Activated CD4-positive, alpha-beta T cell treated with anti-CD3 and anti-CD28 coated beads, Interleukin-2, Interleukin-4, amounts not matched to agents 100 ng/mL and 50 ng/mL, durations not matched to agents 16 hours and 8 hours (primary cell): ENCODE data around the gene RAD51B.

Experiments used
- DNase-seq: peaks from one replicate; pipeline ENCODE4 v3.0.0-alpha.2; 2020; ENCODE audit warnings: low spot score

RAD51B gene

DNA sequence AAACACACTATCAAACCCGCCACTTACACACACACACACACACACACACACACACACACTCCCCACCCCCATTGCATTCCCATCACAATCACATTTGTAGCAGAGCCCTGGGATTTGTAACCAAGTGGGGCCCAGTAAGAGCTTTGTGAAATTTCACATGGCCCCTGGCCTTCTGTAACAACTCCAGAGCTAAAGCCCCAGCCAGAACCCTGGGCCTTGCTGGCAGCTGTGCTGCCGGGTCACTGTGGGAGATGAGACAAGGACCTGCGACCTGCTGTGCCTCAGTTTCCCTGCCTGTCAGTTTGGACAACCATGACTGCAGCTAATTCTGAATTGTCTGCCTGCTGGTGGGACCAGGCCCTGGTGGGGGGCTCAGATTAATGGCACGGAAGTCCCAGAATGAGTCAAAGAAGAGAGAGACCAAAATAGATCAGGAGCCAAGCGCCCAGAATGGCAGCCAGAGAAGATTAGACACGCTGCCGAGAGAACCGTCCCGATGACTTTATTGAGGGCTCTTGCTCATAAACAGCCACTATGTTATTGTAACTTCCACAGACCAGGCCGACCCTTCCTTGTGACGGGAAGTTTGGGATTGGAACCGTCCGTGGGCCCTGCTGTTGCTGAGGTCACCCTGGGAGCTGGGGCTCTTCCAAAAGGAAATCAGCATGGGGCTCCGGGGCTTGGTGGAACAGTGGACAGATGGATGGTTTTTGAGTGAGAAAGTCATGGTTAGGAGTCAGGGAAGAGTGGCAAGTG is 850.2 kb downstream of the RAD51B start:
- no peak for DNase-seq

DNA sequence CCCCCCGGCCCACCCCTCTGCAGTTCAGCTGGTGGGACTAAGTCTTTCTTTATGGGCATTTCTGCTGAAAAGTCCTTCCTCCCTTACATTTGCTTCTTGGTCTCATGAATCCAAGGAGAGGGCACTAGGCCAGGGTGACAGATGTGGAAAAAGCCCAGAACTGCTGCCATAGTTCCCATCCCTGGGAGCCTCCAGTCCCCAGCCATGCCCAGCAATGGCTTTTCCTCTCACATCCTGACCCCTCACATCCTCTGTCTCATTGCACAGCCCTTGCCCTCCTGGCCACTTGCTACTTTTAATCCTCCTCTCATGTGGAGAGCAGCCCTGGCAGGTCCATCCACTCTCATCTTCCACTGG is 850.8 kb downstream of the RAD51B start:
- no peak for DNase-seq

DNA sequence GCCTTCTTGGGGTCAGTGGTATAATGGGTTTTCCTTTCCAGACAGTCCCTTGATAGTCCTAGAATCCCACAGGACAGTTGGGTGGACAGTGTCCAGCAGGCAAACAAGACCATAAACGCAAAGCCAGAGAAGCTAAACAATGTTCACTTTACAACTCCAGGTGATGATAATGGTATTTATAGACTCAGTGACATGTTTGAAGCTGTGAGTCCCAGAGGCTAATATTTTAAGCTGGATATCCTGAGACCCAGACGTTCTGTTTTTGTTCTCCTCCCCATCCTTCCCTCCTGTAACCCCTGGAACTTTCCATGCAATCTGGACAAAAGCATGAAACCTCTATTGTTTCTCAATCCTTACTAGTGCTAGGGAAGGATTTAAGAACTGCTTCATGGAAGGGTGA is 852.3 kb downstream of the RAD51B start:
- DNase-seq = no peak

- DNase-seq = no peak
These were observed 853.2 kb downstream of the RAD51B start for GRCh38 chr14:68672609-68673285.

- no peak for DNase-seq
These were observed 853.9 kb downstream of the RAD51B start for GRCh38 chr14:68673464-68673863.

DNA sequence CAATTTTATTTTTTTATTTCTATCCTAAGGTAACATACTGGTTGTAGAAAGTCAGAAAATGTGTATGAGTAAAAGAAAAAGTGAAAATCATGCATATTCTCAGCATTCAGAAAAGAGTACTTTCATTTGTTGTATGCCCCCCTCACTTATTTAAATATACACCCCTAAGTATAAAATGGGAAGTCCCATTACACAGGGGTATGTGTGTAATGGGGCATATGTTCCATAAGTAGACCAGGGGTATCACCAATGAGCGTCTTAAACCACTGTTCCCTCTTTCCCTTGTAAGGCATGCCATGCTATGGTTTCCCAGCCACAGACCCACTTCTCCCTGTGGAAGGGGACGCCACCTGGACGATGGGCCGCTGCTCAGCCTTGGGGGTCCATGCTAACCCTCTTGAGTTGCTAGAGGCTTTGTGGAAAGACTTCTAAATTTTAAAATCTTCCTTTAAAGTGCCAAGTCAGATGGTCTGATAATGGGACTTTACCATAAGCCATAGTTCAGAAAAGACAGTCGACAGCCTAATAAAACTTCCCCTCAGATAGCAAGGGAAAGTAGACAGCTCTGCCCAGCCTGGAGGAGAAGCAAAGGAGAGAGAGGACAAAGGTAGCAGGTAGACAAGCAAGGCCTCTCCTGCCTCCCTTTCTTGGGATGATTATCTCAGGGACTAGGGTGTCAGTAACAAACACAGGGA is 855.1 kb downstream of the RAD51B start:
- DNase-seq = no peak

GRCh38 chr14:68675233-68675577 is 855.6 kb downstream of the RAD51B start:
- DNase-seq = no peak

- DNase-seq = no peak
These were observed 856.9 kb downstream of the RAD51B start for GRCh38 chr14:68676511-68676943.

- DNase-seq = no peak
These were observed 857.9 kb downstream of the RAD51B start for GRCh38 chr14:68677476-68677875.

DNA sequence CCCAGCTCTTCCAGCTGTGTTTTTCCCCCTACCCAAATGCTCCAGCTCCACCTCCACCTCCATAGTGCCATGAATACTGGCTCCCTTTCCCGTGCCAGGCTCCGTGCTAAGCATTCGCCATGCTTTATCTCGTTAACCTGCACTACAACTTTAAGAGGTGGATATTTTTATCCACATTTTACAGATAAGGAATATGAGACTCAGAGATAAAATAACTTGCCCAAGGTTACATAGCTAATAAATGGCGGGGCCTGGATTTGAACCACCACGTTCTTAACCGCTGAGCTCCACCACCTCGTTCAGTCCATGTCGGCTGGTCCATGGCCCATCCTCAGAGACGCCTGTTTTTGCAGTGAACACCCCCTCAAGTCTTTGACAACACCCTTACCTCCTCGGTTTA is 858.3 kb downstream of the RAD51B start:
- no peak for DNase-seq

GRCh38 chr14:68678471-68678870 is 858.9 kb downstream of the RAD51B start:
- DNase-seq = no peak

- DNase-seq = no peak
These were observed 859.7 kb downstream of the RAD51B start for GRCh38 chr14:68679301-68679700.

- DNase-seq = no peak
These were observed 860.3 kb downstream of the RAD51B start for GRCh38 chr14:68679746-68680467.

DNA sequence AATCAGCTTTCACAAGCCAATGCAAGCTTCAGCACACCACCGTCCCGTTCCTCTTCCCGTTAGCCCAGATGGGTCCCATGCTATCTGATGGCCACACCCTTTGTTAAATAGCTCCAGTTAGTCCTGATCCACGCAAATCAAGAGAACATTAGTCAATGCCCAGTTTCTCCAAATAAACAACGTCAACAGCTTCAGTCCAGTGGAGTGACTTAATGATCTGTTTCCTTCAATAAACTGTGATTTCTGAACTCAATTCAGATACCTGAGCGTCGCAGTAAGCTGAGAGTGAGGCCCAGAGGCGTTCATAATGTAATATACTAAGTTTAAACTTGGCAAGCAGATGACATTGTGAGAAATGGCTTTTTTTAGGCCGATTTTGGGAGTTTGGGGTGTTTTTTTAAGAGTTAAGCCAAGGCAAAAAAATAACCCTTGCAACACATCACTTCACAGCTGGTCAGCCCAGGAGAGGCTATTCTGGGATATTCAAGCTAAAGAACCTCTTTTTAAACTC is 861.0 kb downstream of the RAD51B start:
- DNase-seq = no peak

DNA sequence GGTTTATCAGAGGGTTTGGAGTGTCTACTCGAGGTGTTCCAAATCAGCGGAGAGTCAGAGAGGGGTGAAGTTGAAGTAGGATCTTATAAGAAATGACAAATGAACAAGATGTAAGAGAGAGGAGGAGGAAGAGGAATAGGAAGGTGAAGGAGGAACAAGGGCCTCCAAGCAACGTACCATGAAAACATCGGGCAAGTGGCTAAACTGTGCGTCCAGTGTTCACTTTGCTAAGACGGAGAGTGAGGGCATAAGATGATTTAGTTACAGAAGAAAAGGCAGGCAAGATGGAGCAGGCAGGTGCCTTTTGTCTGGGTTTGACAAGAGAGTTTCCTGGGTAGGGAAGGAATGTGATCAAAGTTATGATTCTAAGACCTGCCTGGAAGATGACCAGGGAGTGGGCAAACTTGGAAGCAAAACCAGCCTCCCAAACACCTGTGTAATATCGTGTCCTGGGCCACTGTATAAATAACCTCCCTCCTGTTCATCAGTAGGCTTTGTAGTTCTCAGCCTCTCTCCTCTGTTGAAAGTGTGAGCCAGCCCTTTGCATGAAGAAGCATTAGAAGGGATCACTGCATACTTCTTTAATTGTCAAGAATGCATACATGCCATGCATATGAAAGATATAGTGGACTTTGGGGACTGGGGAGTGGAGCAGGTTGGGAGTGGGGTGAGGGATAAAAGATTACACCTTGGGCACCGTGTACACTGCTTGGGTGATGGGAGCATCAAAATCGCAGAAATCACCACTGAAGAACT is 861.9 kb downstream of the RAD51B start:
- no peak for DNase-seq

DNA sequence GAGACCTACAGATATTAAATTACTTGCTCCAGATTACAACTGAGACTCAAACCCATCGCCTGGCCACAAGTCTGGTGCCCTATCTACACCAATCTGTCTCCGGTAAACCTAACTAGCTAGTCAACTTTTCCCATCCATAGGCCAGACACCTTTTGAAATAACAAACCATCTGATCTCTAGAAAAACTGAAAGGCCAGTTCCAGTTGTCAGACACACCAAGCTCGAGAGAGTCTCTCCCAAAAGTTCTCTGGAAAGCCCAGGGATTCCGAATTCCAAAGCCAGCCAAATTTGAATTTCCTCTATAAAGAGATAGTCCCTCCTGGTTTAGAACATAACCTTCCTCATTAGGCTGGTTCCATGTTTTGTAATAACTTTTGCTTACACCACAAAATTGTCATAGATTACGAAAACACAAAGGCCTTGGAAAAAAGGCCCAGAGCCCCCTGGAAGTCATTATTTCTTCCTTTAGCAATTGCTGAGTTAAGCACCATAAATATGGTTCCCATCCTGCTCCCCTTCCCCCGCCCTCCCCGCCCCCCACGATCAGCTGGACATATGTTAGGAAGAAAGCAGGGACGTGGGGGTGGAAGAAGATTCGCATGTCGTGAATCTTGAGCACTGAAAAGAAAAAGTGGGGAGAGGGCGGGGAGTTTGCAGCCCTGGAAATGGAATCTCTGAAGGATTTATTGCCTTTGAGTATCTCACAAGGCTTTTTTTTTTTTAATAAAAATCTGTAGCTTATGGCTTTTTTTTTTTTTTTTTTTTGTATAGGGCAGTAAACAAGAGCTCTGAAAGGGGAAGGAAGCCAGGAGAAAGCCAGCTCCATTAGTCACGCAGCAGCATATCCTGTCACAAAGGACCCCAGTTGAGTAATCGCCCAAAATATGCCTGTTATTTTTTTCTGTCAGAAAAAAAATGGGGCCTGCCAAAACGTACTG is 862.9 kb downstream of the RAD51B start:
- DNase-seq = peak; percentile 49

GRCh38 chr14:68683326-68683725 is 863.7 kb downstream of the RAD51B start:
- no peak for DNase-seq

GRCh38 chr14:68684466-68685418 is 865.2 kb downstream of the RAD51B start:
- no peak for DNase-seq
